K562 (cell line): ENCODE results near the gene RESP18. TPM values are rescaled to one million over a fixed set of nuclear protein-coding genes. Genes with fewer than 3 reads are reported as not detected.

Experiments
- ATAC-seq: fragments of 200-7000 bp; cut with Tn5 transposase; 3 replicates; pipeline ENCODE4 v1.9.1; 2020; ENCODE audit warnings: moderate library complexity
- BruUV-seq: library from RNA; stranded (reverse); fragments of 400-500 nt; replicated peaks from 2 replicates; lab custom pipeline; 2021; lab: Mats Ljungman, UMichigan
- CTCF ChIA-PET: fragments of 300-600 bp; formaldehyde crosslinking; extraction: SDS; loops from one replicate; lab custom pipeline; 2021; ENCODE audit warnings: low intra/inter-chr PET ratio; lab: Yijun Ruan, JAX
- POLR2A ChIA-PET: fragments of 300-600, 350-650 bp; sonication (Branson Sonifier 250); formaldehyde crosslinking; extraction: SDS; loops from one replicate; lab custom pipeline; 2021; ENCODE audit warnings: antibody characterized with exemption, inconsistent platforms; lab: Yijun Ruan, JAX
- DNase-seq, 4 experiments: peaks; one replicate each; pipeline versions ENCODE4 v3.0.0 to v3.0.0-alpha.2; 2011 to 2018; ENCODE audit warnings: low spot score in 3 of 4, mixed read lengths in 3 of 4; ENCODE audit errors: extremely low read depth in 1 of 4
- FAIRE-seq: peaks from 2 replicates; lab custom pipeline; 2011; peaks lifted over from hg19 to GRCh38; lab: Jason Lieb, UNC
- H2AFZ ChIP-seq: 2 replicates; pipeline ENCODE4 v1.6.0; 2011; ENCODE audit warnings: low read depth, low read length, control low read depth, inconsistent platforms
- H3K27ac ChIP-seq: fragments of 200-600 bp; 3 replicates; pipeline ENCODE4 v1.8.0; 2011; ENCODE audit warnings: low read depth, mild to moderate bottlenecking, control low read depth, inconsistent platforms, low read length, moderate library complexity, mixed read lengths; ENCODE audit errors: extremely low read depth
- H3K27me3 ChIP-seq, 2 experiments: fragments of 300-600 bp in 1 of 2; 2 replicates in 1 of 2; 3 replicates in 1 of 2; pipeline versions ENCODE4 v1.6.0 to v1.8.0; 2011; ENCODE audit warnings: inconsistent platforms in 2 of 2, low read length in 2 of 2, mild to moderate bottlenecking in 1 of 2, mixed read lengths in 1 of 2, moderate library complexity in 1 of 2; ENCODE audit not compliant: control insufficient read depth in 2 of 2, insufficient read depth in 2 of 2
- H3K36me3 ChIP-seq: fragments of 300-600 bp; 3 replicates; pipeline ENCODE4 v1.8.0; 2011; ENCODE audit warnings: mild to moderate bottlenecking, low read length, inconsistent platforms; ENCODE audit not compliant: control insufficient read depth, insufficient read depth
- H3K4me1 ChIP-seq, 2 experiments: fragments of 200-600 bp in 1 of 2; replicated peaks in 1 of 2; 2 replicates in 1 of 2; 3 replicates in 1 of 2; pipeline versions ENCODE4 v1.5.1 to v1.8.0; 2011; ENCODE audit warnings: inconsistent platforms in 2 of 2, low read length in 2 of 2, mild to moderate bottlenecking in 1 of 2, mixed read lengths in 1 of 2, moderate library complexity in 1 of 2; ENCODE audit not compliant: control insufficient read depth in 2 of 2, insufficient read depth in 2 of 2
- H3K4me2 ChIP-seq: 2 replicates; pipeline ENCODE4 v1.6.1; 2011; ENCODE audit warnings: low read length, control low read depth, inconsistent platforms, mixed read lengths; ENCODE audit not compliant: insufficient read depth
- H3K4me3 ChIP-seq: fragments of 200-600 bp; sonication (generic), shearing (Covaris generic); 2 replicates; pipeline ENCODE4 v1.5.1; 2016; ENCODE audit warnings: control low read depth, inconsistent platforms
- H3K79me2 ChIP-seq: fragments of 200-600 bp; 3 replicates; pipeline ENCODE4 v1.8.0; 2011; ENCODE audit warnings: low read length, inconsistent platforms; ENCODE audit not compliant: control insufficient read depth, insufficient read depth
- H3K9ac ChIP-seq, 2 experiments: 2 replicates each; pipeline versions ENCODE4 v1.6.0 to v1.6.1; 2011; ENCODE audit warnings: low read depth in 2 of 2, low read length in 2 of 2, control low read depth in 1 of 2, inconsistent platforms in 1 of 2, mild to moderate bottlenecking in 1 of 2, mixed read lengths in 1 of 2; ENCODE audit not compliant: insufficient read depth in 1 of 2
- H3K9me1 ChIP-seq: one replicate; pipeline ENCODE4 v1.6.0; 2011; ENCODE audit warnings: inconsistent platforms, mild to moderate bottlenecking, low read length, moderate library complexity; ENCODE audit not compliant: control insufficient read depth, insufficient read depth
- H3K9me3 ChIP-seq: replicated peaks from 2 replicates; pipeline ENCODE4 v1.5.1; 2011; ENCODE audit warnings: low read depth, low read length, inconsistent platforms; ENCODE audit not compliant: control insufficient read depth, insufficient read depth
- H4K20me1 ChIP-seq: replicated peaks from 2 replicates; pipeline ENCODE4 v1.6.1; 2011; ENCODE audit warnings: low read length, inconsistent platforms, mixed read lengths; ENCODE audit not compliant: control insufficient read depth, insufficient read depth
- FOS ChIP-seq: IDR thresholded peaks from 3 replicates; pipeline ENCODE4 v1.6.1; 2011; ENCODE audit not compliant: insufficient read length; ENCODE audit errors: extremely low read depth
- FOXK1 ChIP-seq: sonication (generic); formaldehyde crosslinking; IDR thresholded peaks from 2 replicates; pipeline ENCODE4 v1.8.0; 2022; ENCODE audit warnings: missing genetic modification reagents, mild to moderate bottlenecking, borderline replicate concordance
- LCOR ChIP-seq: sonication (generic); formaldehyde crosslinking; IDR thresholded peaks from 2 replicates; pipeline ENCODE4 v1.8.0; 2022; ENCODE audit warnings: mild to moderate bottlenecking, missing genetic modification reagents
- MBD2 ChIP-seq: sonication (generic); IDR thresholded peaks from 2 replicates; pipeline ENCODE4 v1.6.1; 2016; ENCODE audit warnings: low read depth, borderline replicate concordance
- NR2C1 ChIP-seq, 2 experiments: fragments of 450-650 bp; IDR thresholded peaks; 2 replicates each; pipeline ENCODE4 v1.6.1; 2017; ENCODE audit warnings: mild to moderate bottlenecking in 2 of 2, antibody characterized with exemption in 1 of 2, inconsistent platforms in 1 of 2, missing compliant biosample characterization in 1 of 2, missing genetic modification characterization in 1 of 2
- POU5F1 ChIP-seq: fragments of 150-350 bp; IDR thresholded peaks from 2 replicates; pipeline ENCODE4 v1.6.1; 2014; ENCODE audit warnings: borderline replicate concordance, low read length, low read depth, mild to moderate bottlenecking; ENCODE audit not compliant: partially characterized antibody
- SIX5 ChIP-seq, 2 experiments: IDR thresholded peaks; 2 replicates each; pipeline ENCODE4 v1.6.1; 2011; ENCODE audit warnings: low read length in 2 of 2, borderline replicate concordance in 1 of 2, low read depth in 1 of 2, mild to moderate bottlenecking in 1 of 2, moderate library complexity in 1 of 2; ENCODE audit not compliant: insufficient read depth in 1 of 2
- SREBF1 ChIP-seq: fragments of 150-350 bp; IDR thresholded peaks from 2 replicates; pipeline ENCODE4 v1.6.1; 2014; ENCODE audit warnings: antibody characterized with exemption, low read depth, low read length, borderline replicate concordance
- U2AF2 ChIP-seq: fragments of 200-400 bp; formaldehyde crosslinking; optimal IDR thresholded peaks from 2 replicates; pipeline ENCODE3; 2017; ENCODE audit warnings: low read depth, mild to moderate bottlenecking, low read length
- ZNF143 ChIP-seq: sonication (generic); formaldehyde crosslinking; IDR thresholded peaks from 2 replicates; pipeline ENCODE4 v1.9.0; 2022; ENCODE audit warnings: mild to moderate bottlenecking, missing genetic modification reagents
- ZNF197 ChIP-seq: fragments of 200-800 bp; sonication (Bioruptor generic); IDR thresholded peaks from 2 replicates; pipeline ENCODE4 v1.6.1; 2016; ENCODE audit warnings: low read depth, missing genetic modification characterization, missing compliant biosample characterization
- WGBS: fragments of 100-300 bp; shearing (Covaris generic); methylation state at CpG from one replicate; pipeline ENCODE4 v1.1.6; 2016; ENCODE audit warnings: low coverage, mixed read lengths; ENCODE audit not compliant: insufficient coverage; ENCODE audit errors: missing lambda C conversion rate; 5-methylcytosine and 5-hydroxymethylcytosine counted together
- in situ Hi-C: fragments of 300-500 bp; cut with MboI; formaldehyde crosslinking; loops from 4 replicates; pipeline ENCODE4 v1.15.0; 2018; ENCODE audit warnings: inconsistent platforms, mixed read lengths
- intact Hi-C: fragments of 100-400 bp; cut with micrococcal nuclease; formaldehyde crosslinking; loops from 2 replicates; pipeline ENCODE4 v1.14.2; 2022
- polyA plus RNA-seq, 8 experiments: library from polyadenylated mRNA; depleted of rRNA in 4 of 8; stranded (reverse) in 5 of 8; unstranded in 3 of 8; fragments of >200 nt; fragmentation: Nextera tagmentation in 2 of 8; fragmentation: Illumina TruSeq in 1 of 8; extraction: Ambion mirVana in 2 of 8; extraction: Trizol in 1 of 8; gene quantifications; 2 replicates each; pipeline versions ENCODE4 v1.2.1 to v1.2.3, GENCODE V29; 2011 to 2014; ENCODE audit warnings: inconsistent platforms in 1 of 8, missing spikeins in 1 of 8
- total RNA-seq, 7 experiments: library from RNA; depleted of rRNA in 6 of 7; stranded (reverse); fragments of >200 nt in 6 of 7; fragmentation: Illumina TruSeq in 2 of 7; extraction: Trizol in 2 of 7; gene quantifications; 2 replicates each; pipeline versions ENCODE4 v1.2.1 to v1.2.3, GENCODE V29; 2011 to 2021; ENCODE audit warnings: low replicate concordance in 1 of 7
- TF ChIP-seq, protein P1 (sequence below): conservative IDR thresholded peaks from 2 replicates; pipeline ENCODE4 v1.6.1; 2011; ENCODE audit warnings: low read depth, mild to moderate bottlenecking, low read length; ENCODE audit not compliant: control insufficient read depth
- TF ChIP-seq, protein P2 (sequence below), 2 experiments: IDR thresholded peaks in 1 of 2; conservative IDR thresholded peaks in 1 of 2; 2 replicates each; pipeline ENCODE4 v1.6.1; 2016; ENCODE audit warnings: low read depth in 2 of 2, mild to moderate bottlenecking in 1 of 2, missing compliant biosample characterization in 1 of 2, missing genetic modification characterization in 1 of 2, moderate library complexity in 1 of 2
- TF ChIP-seq, protein P3 (sequence below): IDR thresholded peaks from 2 replicates; pipeline ENCODE4 v1.6.1; 2011; ENCODE audit warnings: borderline replicate concordance, low read depth, mild to moderate bottlenecking, moderate library complexity, low read length; ENCODE audit not compliant: insufficient read depth, poor library complexity, severe bottlenecking

RESP18 gene
- total and polyA plus RNA-seq, 9 of the 15 experiments (the other 6 are each of a cell fraction or from before 2014, with no cell fraction given): not detected

GRCh38 chr2:219285894-219286425, 46.6 kb downstream of the RESP18 start:
- Histone ChIP-seq H4K20me1 (no peaks in the 10 kb centered on the region), H3K27me3 (no peaks in the 10 kb centered on the region), H3K4me3 (no peak overlapping the region), H3K79me2 (no peaks in the 10 kb centered on the region), H3K4me2 (peak overlapping the region; percentile 55), H2AFZ (peak overlapping the region; percentile 77), H3K36me3 (no peaks in the 10 kb centered on the region), H3K9me1 (peaks cover 1% of the 10 kb centered on the region), H3K27ac (no peak overlapping the region; the same call in 2 of the 3 replicates), H3K9ac (peak overlapping the region in 1 of 2 experiments; percentile 77; a peak in 2 of 4 replicates), H3K4me1 (peaks cover 44 to 78% of the 10 kb centered on the region in 2 experiments), H3K9me3 (no peaks in the 10 kb centered on the region)
- peak; percentile 97 for ATAC-seq
- intact Hi-C loops: no loop called here
- CTCF ChIA-PET: no interaction called here
- peak; percentile 59 to 87 (median 75) for DNase-seq
- FAIRE-seq: peak; percentile 95
- in situ Hi-C loops: no loop called here
- BruUV-seq: no TSS peak
- POLR2A ChIA-PET: interaction anchor here (1.2 to 1.4 kb wide), 2 partner anchors 9 to 12 kb away, joined by 3 to 5 read pairs; no protein-coding TSS in a partner anchor
- 23% methylated on average over 9 of the region's 17 CpGs for WGBS
- TF ChIP-seq, protein P1, sequence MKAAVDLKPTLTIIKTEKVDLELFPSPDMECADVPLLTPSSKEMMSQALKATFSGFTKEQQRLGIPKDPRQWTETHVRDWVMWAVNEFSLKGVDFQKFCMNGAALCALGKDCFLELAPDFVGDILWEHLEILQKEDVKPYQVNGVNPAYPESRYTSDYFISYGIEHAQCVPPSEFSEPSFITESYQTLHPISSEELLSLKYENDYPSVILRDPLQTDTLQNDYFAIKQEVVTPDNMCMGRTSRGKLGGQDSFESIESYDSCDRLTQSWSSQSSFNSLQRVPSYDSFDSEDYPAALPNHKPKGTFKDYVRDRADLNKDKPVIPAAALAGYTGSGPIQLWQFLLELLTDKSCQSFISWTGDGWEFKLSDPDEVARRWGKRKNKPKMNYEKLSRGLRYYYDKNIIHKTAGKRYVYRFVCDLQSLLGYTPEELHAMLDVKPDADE: peak; percentile 97
- no peak for TF ChIP-seq FOS
- TF ChIP-seq FOXK1 (CRISPR knock-in tag): no peak
- TF ChIP-seq, protein P2, sequence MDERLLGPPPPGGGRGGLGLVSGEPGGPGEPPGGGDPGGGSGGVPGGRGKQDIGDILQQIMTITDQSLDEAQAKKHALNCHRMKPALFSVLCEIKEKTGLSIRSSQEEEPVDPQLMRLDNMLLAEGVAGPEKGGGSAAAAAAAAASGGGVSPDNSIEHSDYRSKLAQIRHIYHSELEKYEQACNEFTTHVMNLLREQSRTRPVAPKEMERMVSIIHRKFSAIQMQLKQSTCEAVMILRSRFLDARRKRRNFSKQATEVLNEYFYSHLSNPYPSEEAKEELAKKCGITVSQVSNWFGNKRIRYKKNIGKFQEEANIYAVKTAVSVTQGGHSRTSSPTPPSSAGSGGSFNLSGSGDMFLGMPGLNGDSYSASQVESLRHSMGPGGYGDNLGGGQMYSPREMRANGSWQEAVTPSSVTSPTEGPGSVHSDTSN (CRISPR knock-in tag; IDR thresholded peaks at IDR 0.05; ENCODE audit: low read depth): no peak
- TF ChIP-seq, protein P2 (tag; conservative IDR thresholded peaks at IDR 0.05; ENCODE audit: low read depth): peak; percentile 75
- peak; percentile 82; the same call in 1 of the 2 replicates for TF ChIP-seq MBD2
- TF ChIP-seq SIX5 (IDR thresholded peaks at IDR 0.05; ENCODE audit: borderline replicate concordance in 1 of 2, insufficient read depth in 1 of 2, low read depth in 1 of 2, low read length in 2 of 2): peak; percentile 94 to 96
- no peak for TF ChIP-seq U2AF2
- 0 out of 2 replicates have a peak, but pooled peaks have one; percentile 60 for TF ChIP-seq ZNF197 (CRISPR knock-in tag)
- TF ChIP-seq ZNF143 (CRISPR knock-in tag): peak; percentile 87
- no peak for TF ChIP-seq SREBF1
- TF ChIP-seq POU5F1: peak; percentile 50
- TF ChIP-seq, protein P3, sequence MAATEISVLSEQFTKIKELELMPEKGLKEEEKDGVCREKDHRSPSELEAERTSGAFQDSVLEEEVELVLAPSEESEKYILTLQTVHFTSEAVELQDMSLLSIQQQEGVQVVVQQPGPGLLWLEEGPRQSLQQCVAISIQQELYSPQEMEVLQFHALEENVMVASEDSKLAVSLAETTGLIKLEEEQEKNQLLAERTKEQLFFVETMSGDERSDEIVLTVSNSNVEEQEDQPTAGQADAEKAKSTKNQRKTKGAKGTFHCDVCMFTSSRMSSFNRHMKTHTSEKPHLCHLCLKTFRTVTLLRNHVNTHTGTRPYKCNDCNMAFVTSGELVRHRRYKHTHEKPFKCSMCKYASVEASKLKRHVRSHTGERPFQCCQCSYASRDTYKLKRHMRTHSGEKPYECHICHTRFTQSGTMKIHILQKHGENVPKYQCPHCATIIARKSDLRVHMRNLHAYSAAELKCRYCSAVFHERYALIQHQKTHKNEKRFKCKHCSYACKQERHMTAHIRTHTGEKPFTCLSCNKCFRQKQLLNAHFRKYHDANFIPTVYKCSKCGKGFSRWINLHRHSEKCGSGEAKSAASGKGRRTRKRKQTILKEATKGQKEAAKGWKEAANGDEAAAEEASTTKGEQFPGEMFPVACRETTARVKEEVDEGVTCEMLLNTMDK: peak; percentile 89
- TF ChIP-seq LCOR (CRISPR knock-in tag): no peak
- TF ChIP-seq NR2C1 (IDR thresholded peaks at IDR 0.05): peak; percentile 29; the same call in 1 of the 2 replicates
- TF ChIP-seq NR2C1 (tag; IDR thresholded peaks at IDR 0.05): peak; percentile 76
